GM12878 (cell line): ENCODE measurements around the gene GPR39. TPM values are rescaled to one million over a fixed set of nuclear protein-coding genes. Genes with fewer than 3 reads are reported as not detected.

ENCODE experiments used
- ATAC-seq: fragments of 200-7000 bp; cut with Tn5 transposase; 3 replicates; pipeline ENCODE4 v1.9.1; 2020; ENCODE audit warnings: mild to moderate bottlenecking, moderate library complexity
- BruUV-seq: library from RNA; stranded (reverse); fragments of 400-500 nt; replicated peaks from 2 replicates; lab custom pipeline; 2021; lab: Mats Ljungman, UMichigan
- CTCF ChIA-PET: fragments of 300-600 bp; sonication (Branson Sonifier 250); formaldehyde crosslinking; extraction: SDS; loops from one replicate; lab custom pipeline; 2021; ENCODE audit warnings: inconsistent platforms; lab: Yijun Ruan, JAX
- POLR2A ChIA-PET: fragments of 350-600 bp; formaldehyde crosslinking; extraction: SDS; loops from one replicate; lab custom pipeline; 2021; ENCODE audit warnings: inconsistent platforms; lab: Charles Lee
- RAD21 ChIA-PET: fragments of 300-600 bp; sonication (Branson Sonifier 250); formaldehyde crosslinking; loops from one replicate; lab custom pipeline; 2023; ENCODE audit warnings: antibody characterized with exemption; ENCODE audit not compliant: unreplicated experiment; lab: Charles Lee
- SMC1A ChIA-PET: fragments of 300-600 bp; sonication (Branson Sonifier 250); formaldehyde crosslinking; loops from one replicate; lab custom pipeline; 2023; ENCODE audit not compliant: unreplicated experiment, uncharacterized antibody; lab: Charles Lee
- DNase-seq: peaks from one replicate; pipeline ENCODE4 v3.0.0-alpha.2; 2011; ENCODE audit warnings: low read depth, low spot score
- FAIRE-seq: peaks from 3 replicates; lab custom pipeline; 2011; peaks lifted over from hg19 to GRCh38; lab: Jason Lieb, UNC
- H2AFZ ChIP-seq: 2 replicates; pipeline ENCODE4 v1.6.0; 2011; ENCODE audit warnings: low read depth, low read length, control low read depth; ENCODE audit not compliant: control insufficient read depth
- H3K27ac ChIP-seq: 2 replicates; pipeline ENCODE4 v1.5.1; 2011; ENCODE audit warnings: control low read depth; ENCODE audit not compliant: control insufficient read depth, insufficient read depth
- H3K27me3 ChIP-seq, 2 experiments: replicated peaks in 1 of 2; 2 replicates each; pipeline versions ENCODE4 v1.6.0 to v1.6.1; 2011; ENCODE audit warnings: low read length in 1 of 2; ENCODE audit not compliant: control insufficient read depth in 2 of 2, insufficient read depth in 2 of 2
- H3K36me3 ChIP-seq, 2 experiments: 2 replicates each; pipeline ENCODE4 v1.5.1; 2011; ENCODE audit warnings: low read length in 1 of 2; ENCODE audit not compliant: control insufficient read depth in 2 of 2, insufficient read depth in 2 of 2
- H3K4me1 ChIP-seq: 2 replicates; pipeline ENCODE4 v1.6.1; 2011; ENCODE audit warnings: mild to moderate bottlenecking, low read length, moderate library complexity, mixed read lengths; ENCODE audit not compliant: control insufficient read depth, insufficient read depth
- H3K4me2 ChIP-seq: 2 replicates; pipeline ENCODE4 v1.6.0; 2011; ENCODE audit warnings: control low read depth; ENCODE audit not compliant: control insufficient read depth, insufficient read depth
- H3K4me3 ChIP-seq: fragments of 200-600 bp; sonication (generic); 2 replicates; pipeline ENCODE4 v1.5.1; 2016
- H3K79me2 ChIP-seq: 2 replicates; pipeline ENCODE4 v1.6.0; 2011; ENCODE audit warnings: low read length; ENCODE audit not compliant: control insufficient read depth, insufficient read depth
- H3K9ac ChIP-seq: 2 replicates; pipeline ENCODE4 v1.8.0; 2011; ENCODE audit warnings: low read length, control low read depth, mixed read lengths; ENCODE audit not compliant: control insufficient read depth, insufficient read depth
- H3K9me3 ChIP-seq: replicated peaks from 3 replicates; pipeline ENCODE4 v1.5.1; 2011; ENCODE audit warnings: mild to moderate bottlenecking, low read length; ENCODE audit not compliant: control insufficient read depth, insufficient read depth
- H4K20me1 ChIP-seq: 2 replicates; pipeline ENCODE4 v1.6.0; 2011; ENCODE audit not compliant: control insufficient read depth, insufficient read depth
- BHLHE40 ChIP-seq, 2 experiments: fragments of 450-650 bp in 1 of 2; IDR thresholded peaks; 2 replicates each; pipeline ENCODE4 v1.6.1; 2011 to 2017; ENCODE audit warnings: low read depth in 2 of 2, borderline replicate concordance in 1 of 2, improper control_type of control experiment in 1 of 2, low read length in 1 of 2, mild to moderate bottlenecking in 1 of 2
- CHD1 ChIP-seq: IDR thresholded peaks from 2 replicates; pipeline ENCODE4 v1.6.1; 2012; ENCODE audit warnings: low read depth, low read length, improper control_type of control experiment
- CHD2 ChIP-seq: IDR thresholded peaks from 2 replicates; pipeline ENCODE4 v1.6.1; 2011; ENCODE audit warnings: low read depth, low read length, improper control_type of control experiment, borderline replicate concordance
- ELK1 ChIP-seq: IDR thresholded peaks from 2 replicates; pipeline ENCODE4 v1.6.1; 2012; ENCODE audit warnings: low read depth, low read length, improper control_type of control experiment
- IRF5 ChIP-seq: fragments of 450-650 bp; IDR thresholded peaks from 2 replicates; pipeline ENCODE4 v1.6.1; 2017; ENCODE audit warnings: borderline replicate concordance
- MAX ChIP-seq: IDR thresholded peaks from 2 replicates; pipeline ENCODE4 v1.6.1; 2012; ENCODE audit warnings: low read depth, low read length, improper control_type of control experiment
- MTA3 ChIP-seq: IDR thresholded peaks from 2 replicates; pipeline ENCODE4 v1.6.1; 2012; ENCODE audit warnings: low read length, inconsistent platforms, borderline replicate concordance
- MYC ChIP-seq: IDR thresholded peaks from 2 replicates; pipeline ENCODE4 v1.6.1; 2011; ENCODE audit warnings: mild to moderate bottlenecking, low read length, moderate library complexity, inconsistent platforms; ENCODE audit not compliant: insufficient read depth, insufficient replicate concordance, insufficient read length, severe bottlenecking
- PAX8 ChIP-seq: fragments of 450-650 bp; IDR thresholded peaks from 2 replicates; pipeline ENCODE4 v1.6.1; 2017; ENCODE audit warnings: mild to moderate bottlenecking, moderate library complexity
- SMAD1 ChIP-seq: fragments of 450-650 bp; IDR thresholded peaks from 2 replicates; pipeline ENCODE4 v1.6.1; 2018; ENCODE audit warnings: mild to moderate bottlenecking, low read depth; ENCODE audit not compliant: partially characterized antibody
- WGBS: methylation state at CpG from one replicate; pipeline ENCODE4 v1.1.6; 2016; ENCODE audit warnings: low lambda C conversion rate; ENCODE audit not compliant: insufficient replicate concordance, insufficient coverage; ENCODE audit errors: missing lambda C conversion rate; 5-methylcytosine and 5-hydroxymethylcytosine counted together
- in situ Hi-C: fragments of 300-500 bp; cut with MboI; formaldehyde crosslinking; loops from 9 replicates; pipeline ENCODE4 v1.14.3; 2018; ENCODE audit warnings: mixed read lengths
- intact Hi-C: fragments of 100-400 bp; cut with micrococcal nuclease; formaldehyde crosslinking; loops from one replicate; pipeline ENCODE4 v1.14.2; 2022; ENCODE audit not compliant: unreplicated experiment
- polyA plus RNA-seq, 11 experiments: library from polyadenylated mRNA; depleted of rRNA in 4 of 11; unstranded in 6 of 11; stranded (reverse) in 5 of 11; fragments of >200 nt; fragmentation: Nextera tagmentation in 4 of 11; fragmentation: Illumina TruSeq in 1 of 11; extraction: Ambion mirVana in 4 of 11; extraction: Trizol in 1 of 11; gene quantifications; 1 replicate in 1 of 11; 2 replicates in 10 of 11; pipeline versions ENCODE4 v1.2.1 to v1.2.3, GENCODE V29; 2011 to 2016; ENCODE audit warnings: inconsistent platforms in 2 of 11, missing spikeins in 2 of 11, low read depth in 1 of 11
- total RNA-seq, 4 experiments: library from RNA; depleted of rRNA in 3 of 4; stranded (reverse); fragments of >200 nt in 3 of 4; fragmentation: Illumina TruSeq in 1 of 4; extraction: Trizol in 1 of 4; gene quantifications; 2 replicates each; pipeline versions ENCODE4 v1.2.1 to v1.2.3, GENCODE V29; 2013 to 2021

GPR39 gene
- total and polyA plus RNA-seq, 10 of the 15 experiments (the other 5 are each of a cell fraction or from before 2014, with no cell fraction given), result 0.05 to 0.23 TPM; not detected in 8

GRCh38 chr2:132373391-132374135 is 43.0 kb upstream of the GPR39 start (continued):
- TF ChIP-seq IRF5, result no peak

- FAIRE-seq, result no peak
- TF ChIP-seq BHLHE40 (IDR thresholded peaks at IDR 0.05; ENCODE audit: borderline replicate concordance in 1 of 2, low read depth in 2 of 2, low read length in 1 of 2), result no peak
- no peak for TF ChIP-seq PAX8
- TF ChIP-seq, all 136 proteins: peak for 0
- POLR2A ChIA-PET, result no interaction called here
- Histone ChIP-seq H3K4me3 (no peak overlapping the region), H3K4me2 (no peak overlapping the region), H3K27me3 (no peaks in the 10 kb centered on the region), H3K9ac (no peak overlapping the region), H2AFZ (no peak overlapping the region), H3K27ac (no peak overlapping the region), H3K36me3 (no peaks in the 10 kb centered on the region), H4K20me1 (no peaks in the 10 kb centered on the region), H3K4me1 (no peaks in the 10 kb centered on the region), H3K9me3 (no peaks in the 10 kb centered on the region), H3K79me2 (no peaks in the 10 kb centered on the region)
- RAD21 ChIA-PET, result no interaction called here
- DNase-seq (no peak), ATAC-seq (no peak)
- BruUV-seq, result no TSS peak
- CTCF ChIA-PET, result no interaction called here
- SMC1A ChIA-PET, result no interaction called here
- intact Hi-C loops (no loop called here), in situ Hi-C loops (no loop called here)
These were observed 42.5 kb upstream of the GPR39 start for GRCh38 chr2:132374151-132374550.

GRCh38 chr2:132374551-132374950 is 42.1 kb upstream of the GPR39 start:
- H3K27me3 ChIP-seq, result no peaks in the 10 kb centered on the region
- H4K20me1 ChIP-seq, result no peaks in the 10 kb centered on the region
- ChIA-PET CTCF (no interaction called here), SMC1A (no interaction called here), RAD21 (no interaction called here), POLR2A (no interaction called here)
- H3K9me3 ChIP-seq, result no peaks in the 10 kb centered on the region
- FAIRE-seq (no peak), ATAC-seq (no peak), DNase-seq (no peak)
- intact Hi-C loops, result no loop called here
- no peak overlapping the region for H3K9ac ChIP-seq
- no peak overlapping the region for H3K4me2 ChIP-seq
- H3K36me3 ChIP-seq, result no peaks in the 10 kb centered on the region
- H3K4me1 ChIP-seq, result no peaks in the 10 kb centered on the region
- in situ Hi-C loops, result no loop called here
- no TSS peak for BruUV-seq
- no peak overlapping the region for H3K4me3 ChIP-seq
- H3K79me2 ChIP-seq, result no peaks in the 10 kb centered on the region
- no peak overlapping the region for H3K27ac ChIP-seq
- WGBS, result 43% methylated on average over 2 of the region's 2 CpGs
- H2AFZ ChIP-seq, result no peak overlapping the region
- no peak for TF ChIP-seq BHLHE40 (IDR thresholded peaks at IDR 0.05; ENCODE audit: borderline replicate concordance in 1 of 2, low read depth in 2 of 2, low read length in 1 of 2)
- no peak for TF ChIP-seq ELK1
- TF ChIP-seq MTA3, result no peak
- no peak for TF ChIP-seq CHD1
- no peak for TF ChIP-seq CHD2
- TF ChIP-seq SMAD1, result no peak
- TF ChIP-seq IRF5, result no peak
- no peak for TF ChIP-seq MAX
- TF ChIP-seq MYC, result no peak
